Retinal pigment epithelial cell (primary cell): ENCODE measurements around the gene BCL2.

Experiments
- DNase-seq: peaks from one replicate; pipeline ENCODE4 v3.0.0-alpha.2; 2010; ENCODE audit warnings: low read depth
- H3K4me3 ChIP-seq: 2 replicates; pipeline ENCODE4 v1.5.1; 2011; ENCODE audit warnings: mild to moderate bottlenecking, low read length, control low read depth, moderate library complexity
- CTCF ChIP-seq: conservative IDR thresholded peaks from 2 replicates; pipeline ENCODE4 v1.5.1; 2011; ENCODE audit warnings: low read depth, low read length, control low read depth, inconsistent platforms

The BCL2 gene

DNA sequence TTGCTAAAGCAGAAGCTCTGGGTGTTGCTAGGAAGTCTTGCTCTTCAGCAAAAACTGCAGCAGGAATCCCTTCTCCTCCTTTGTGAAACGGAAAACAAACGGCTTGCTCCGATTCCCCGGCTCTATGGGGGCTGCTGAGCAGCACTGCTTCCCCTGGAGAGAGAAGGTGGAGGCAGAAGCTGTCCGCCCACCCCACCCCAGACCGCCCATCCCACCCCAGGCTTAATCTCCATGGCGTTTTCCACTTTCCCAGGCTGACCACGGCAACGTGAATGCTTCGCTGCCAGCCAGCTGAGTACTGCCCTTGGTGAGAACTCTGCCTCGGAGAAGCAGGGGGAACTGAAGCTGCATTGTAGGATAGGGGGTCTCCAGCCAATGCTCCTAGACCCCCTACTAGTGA, 139.2 kb downstream of the BCL2 start:
- H3K4me3 ChIP-seq, result peak overlapping the region; percentile 23
- DNase-seq, result no peak
- no peak for TF ChIP-seq CTCF

DNA sequence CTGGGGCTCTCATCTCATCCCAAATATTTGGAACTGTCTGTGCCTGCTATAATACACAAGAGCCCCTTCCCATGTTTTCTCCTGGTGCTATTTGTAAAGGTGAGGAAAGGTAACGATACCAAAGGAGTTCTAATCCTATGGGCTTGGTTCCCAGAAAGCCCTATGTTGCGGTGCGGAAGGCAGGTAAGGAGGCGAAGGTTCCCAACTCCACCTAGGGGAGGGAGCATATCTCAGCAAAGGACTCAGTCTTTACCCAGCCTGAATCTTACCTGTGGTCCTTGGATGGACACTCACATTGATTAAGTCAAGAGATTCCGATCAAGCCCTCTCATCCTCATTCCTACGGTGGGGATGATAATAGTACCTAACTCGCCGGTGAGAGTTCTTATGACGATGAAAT, 140.1 kb downstream of the BCL2 start:
- TF ChIP-seq CTCF, result no peak
- no peak for DNase-seq
- no peak overlapping the region for H3K4me3 ChIP-seq

DNA sequence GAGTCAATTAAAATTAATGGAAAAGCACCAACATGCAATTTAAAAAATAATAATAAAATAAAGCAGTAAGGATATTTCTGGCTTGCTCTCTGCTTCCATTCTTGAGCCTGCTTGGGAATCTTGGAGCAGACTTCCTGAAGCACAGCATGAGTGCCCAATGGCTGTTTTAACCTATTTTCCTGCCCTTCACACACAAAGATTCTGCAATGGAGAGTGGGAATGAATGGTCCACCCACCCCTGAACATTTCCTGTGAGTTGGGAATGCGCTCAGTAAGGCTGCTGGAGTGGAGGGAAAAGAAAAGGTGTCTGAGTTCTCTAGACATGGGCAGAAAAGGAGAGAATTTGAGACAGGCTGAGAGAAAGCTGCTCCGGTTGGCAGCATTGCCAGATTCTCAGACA, 140.6 kb downstream of the BCL2 start:
- no peak for DNase-seq
- TF ChIP-seq CTCF, result no peak
- no peak overlapping the region for H3K4me3 ChIP-seq

- no peak overlapping the region for H3K4me3 ChIP-seq
- no peak for DNase-seq
- no peak for TF ChIP-seq CTCF
Measured at GRCh38 chr18:63177919-63178821, 141.4 kb downstream of the BCL2 start.

GRCh38 chr18:63177259-63177658, 142.3 kb downstream of the BCL2 start:
- no peak overlapping the region for H3K4me3 ChIP-seq
- DNase-seq, result no peak
- no peak for TF ChIP-seq CTCF

DNA sequence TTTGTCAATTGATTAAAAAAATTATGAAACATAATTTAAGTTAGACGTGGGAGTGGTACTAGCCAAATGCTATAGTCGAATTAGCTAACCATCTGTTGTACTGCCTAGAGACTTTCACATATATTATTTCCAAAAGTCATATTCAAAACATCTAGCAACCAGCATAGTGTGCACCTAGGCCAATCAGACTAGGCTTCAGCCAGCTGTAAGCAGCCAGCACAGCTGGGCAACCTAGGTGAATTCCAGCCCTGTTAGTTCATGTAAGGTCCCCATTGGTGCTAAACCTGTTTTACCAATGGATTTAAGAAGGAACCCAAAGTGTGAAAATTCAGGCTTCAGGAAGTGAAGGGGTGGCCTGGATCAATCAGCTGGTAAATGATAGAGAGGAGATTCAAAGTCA, 144.3 kb downstream of the BCL2 start:
- no peak for DNase-seq
- no peak for TF ChIP-seq CTCF
- H3K4me3 ChIP-seq, result no peak overlapping the region

- no peak overlapping the region for H3K4me3 ChIP-seq
- no peak for DNase-seq
- TF ChIP-seq CTCF, result no peak
Measured at GRCh38 chr18:63173983-63174382, 145.6 kb downstream of the BCL2 start.
